GM23248 (cell line): Measurements from ENCODE around the gene CYCS. TPM values are rescaled to one million over a fixed set of nuclear protein-coding genes. Genes with fewer than 3 reads are reported as not detected.
A peak's percentile ranks its signal among the peaks of the same experiment; 100 is the strongest.

Source experiments
- DNase-seq: peaks from one replicate; pipeline ENCODE4 v3.0.0-alpha.2; 2015
- H2AFZ ChIP-seq: fragments of 200-600 bp; sonication (generic); 2 replicates; pipeline ENCODE4 v1.6.1; 2016; ENCODE audit warnings: antibody characterized with exemption
- H3F3A ChIP-seq: fragments of 200-600 bp; sonication (generic); 2 replicates; pipeline ENCODE4 v1.6.1; 2016; ENCODE audit warnings: mild to moderate bottlenecking, antibody characterized with exemption, mixed run types; ENCODE audit not compliant: insufficient read depth
- H3K27ac ChIP-seq: fragments of 200-600 bp; sonication (generic); 2 replicates; pipeline ENCODE4 v1.5.1; 2016; ENCODE audit warnings: mild to moderate bottlenecking
- H3K27me3 ChIP-seq: fragments of 200-600 bp; sonication (generic); replicated peaks from 2 replicates; pipeline ENCODE4 v1.6.1; 2016; ENCODE audit warnings: mild to moderate bottlenecking; ENCODE audit not compliant: insufficient read depth
- H3K36me3 ChIP-seq: fragments of 200-600 bp; sonication (generic); 2 replicates; pipeline ENCODE4 v1.6.1; 2016; ENCODE audit warnings: low read depth, mild to moderate bottlenecking
- H3K4me1 ChIP-seq: fragments of 200-600 bp; sonication (generic); 2 replicates; pipeline ENCODE4 v1.6.1; 2016; ENCODE audit warnings: mild to moderate bottlenecking; ENCODE audit not compliant: insufficient read depth
- H3K4me2 ChIP-seq: fragments of 200-600 bp; sonication (generic); one replicate; pipeline ENCODE4 v1.6.1; 2016; ENCODE audit warnings: mild to moderate bottlenecking; ENCODE audit not compliant: unreplicated experiment
- H3K4me3 ChIP-seq: fragments of 200-600 bp; sonication (generic); 2 replicates; pipeline ENCODE4 v1.5.1; 2016; ENCODE audit warnings: mild to moderate bottlenecking
- H3K79me2 ChIP-seq: fragments of 200-600 bp; sonication (generic); 2 replicates; pipeline ENCODE4 v1.6.1; 2016; ENCODE audit warnings: mild to moderate bottlenecking; ENCODE audit not compliant: insufficient read depth
- H3K9ac ChIP-seq: fragments of 200-600 bp; sonication (generic); 2 replicates; pipeline ENCODE4 v1.6.1; 2016; ENCODE audit warnings: mild to moderate bottlenecking
- H3K9me2 ChIP-seq: fragments of 200-600 bp; sonication (generic); 2 replicates; pipeline ENCODE4 v1.6.1; 2016; ENCODE audit warnings: mixed run types, mild to moderate bottlenecking, moderate library complexity; ENCODE audit not compliant: insufficient read depth
- H3K9me3 ChIP-seq: fragments of 200-600 bp; sonication (generic); one replicate; pipeline ENCODE4 v1.6.1; 2017; ENCODE audit warnings: low read depth
- H4K20me1 ChIP-seq: fragments of 200-600 bp; sonication (generic); 2 replicates; pipeline ENCODE4 v1.6.0; 2016; ENCODE audit not compliant: insufficient read depth
- EZH2 ChIP-seq: fragments of 200-600 bp; sonication (generic); IDR thresholded peaks from 2 replicates; pipeline ENCODE4 v1.6.1; 2018; ENCODE audit warnings: antibody characterized with exemption, mild to moderate bottlenecking; ENCODE audit not compliant: insufficient read depth, poor library complexity, severe bottlenecking
- EZH2phosphoT487 ChIP-seq: fragments of 200-600 bp; sonication (generic); IDR thresholded peaks from 2 replicates; pipeline ENCODE4 v1.6.1; 2018; ENCODE audit warnings: antibody characterized with exemption, moderate library complexity, mild to moderate bottlenecking, low read depth; ENCODE audit not compliant: insufficient read depth
- WGBS, 2 experiments: methylation state at CpG; one replicate each; pipeline ENCODE4 v1.1.6; 2015 to 2017; ENCODE audit warnings: low lambda C conversion rate in 2 of 2, low coverage in 1 of 2; ENCODE audit errors: missing lambda C conversion rate in 2 of 2; 5-methylcytosine and 5-hydroxymethylcytosine counted together
- in situ Hi-C: fragments of 300-500 bp; cut with MboI; formaldehyde crosslinking; loops from 2 replicates; pipeline ENCODE4 v1.15.0; 2020
- polyA plus RNA-seq: library from polyadenylated mRNA; unstranded; fragments of >200 nt; fragmentation: Nextera tagmentation; extraction: Ambion mirVana; gene quantifications from 2 replicates; pipeline ENCODE4 v1.2.1, GENCODE V29; 2016
- total RNA-seq: library from RNA; depleted of rRNA; stranded (reverse); fragments of >200 nt; shearing (Covaris generic); gene quantifications from 2 replicates; pipeline ENCODE4 v1.2.3, GENCODE V29; 2014

The CYCS gene
- total and polyA plus RNA-seq, 2 experiments from 2014 or later: 51.6 to 156 TPM

GRCh38 chr7:25095516-25096345, 29.3 kb downstream of the CYCS start:
- Histone ChIP-seq H4K20me1 (no peaks in the 10 kb centered on the region), H3K27ac (no peak overlapping the region), H3K36me3 (no peaks in the 10 kb centered on the region), H3K4me3 (no peak overlapping the region), H3K9me3 (no peaks in the 10 kb centered on the region), H3K27me3 (no peaks in the 10 kb centered on the region), H3K4me2 (no peak overlapping the region), H3K79me2 (no peaks in the 10 kb centered on the region), H3K9me2 (no peaks in the 10 kb centered on the region), H3K9ac (no peak overlapping the region), H3K4me1 (no peaks in the 10 kb centered on the region), H2AFZ (no peak overlapping the region), H3F3A (no peaks in the 10 kb centered on the region)
- in situ Hi-C loops: no loop called here
- TF ChIP-seq EZH2 (no peak), EZH2phosphoT487 (no peak)
- WGBS, 2 experiments: 78 to 80% methylated on average over 5 of the region's 5 CpGs
- DNase-seq: no peak

GRCh38 chr7:25093268-25093826, 31.7 kb downstream of the CYCS start:
- Histone ChIP-seq H3K4me2 (no peak overlapping the region), H4K20me1 (no peaks in the 10 kb centered on the region), H3K9me2 (no peaks in the 10 kb centered on the region), H3F3A (no peaks in the 10 kb centered on the region), H3K4me3 (no peak overlapping the region), H3K9me3 (no peaks in the 10 kb centered on the region), H2AFZ (no peak overlapping the region), H3K9ac (no peak overlapping the region), H3K79me2 (no peaks in the 10 kb centered on the region), H3K4me1 (no peaks in the 10 kb centered on the region), H3K36me3 (no peaks in the 10 kb centered on the region), H3K27ac (no peak overlapping the region), H3K27me3 (no peaks in the 10 kb centered on the region)
- no peak for TF ChIP-seq EZH2phosphoT487
- in situ Hi-C loops: loop anchor here (5.0 kb wide), 1 partner anchor 276 kb away; no protein-coding TSS in a partner anchor
- peak; percentile 85 for DNase-seq
- WGBS, 2 experiments: 69 to 71% methylated on average over 6 of the region's 6 CpGs

GRCh38 chr7:25091779-25092178, 33.3 kb downstream of the CYCS start:
- Histone ChIP-seq H3K27ac (no peak overlapping the region), H3K4me1 (no peaks in the 10 kb centered on the region), H3F3A (no peaks in the 10 kb centered on the region), H3K9me3 (no peaks in the 10 kb centered on the region), H3K9ac (no peak overlapping the region), H3K4me3 (no peak overlapping the region), H3K9me2 (no peaks in the 10 kb centered on the region), H3K79me2 (no peaks in the 10 kb centered on the region), H2AFZ (no peak overlapping the region), H4K20me1 (no peaks in the 10 kb centered on the region), H3K36me3 (no peaks in the 10 kb centered on the region), H3K4me2 (no peak overlapping the region), H3K27me3 (no peaks in the 10 kb centered on the region)
- no peak for DNase-seq
- WGBS, 2 experiments: 60 to 64% methylated on average over 4 of the region's 4 CpGs
- TF ChIP-seq EZH2phosphoT487 (no peak), EZH2 (no peak)
- in situ Hi-C loops: loop anchor here (5.0 kb wide), 1 partner anchor 274 kb away; no protein-coding TSS in a partner anchor

GRCh38 chr7:25091176-25091575, 33.9 kb downstream of the CYCS start:
- Histone ChIP-seq H3K9me3 (no peaks in the 10 kb centered on the region), H3K9ac (no peak overlapping the region), H3K27me3 (no peaks in the 10 kb centered on the region), H3F3A (no peaks in the 10 kb centered on the region), H3K9me2 (no peaks in the 10 kb centered on the region), H3K79me2 (no peaks in the 10 kb centered on the region), H3K4me2 (no peak overlapping the region), H2AFZ (no peak overlapping the region), H4K20me1 (no peaks in the 10 kb centered on the region), H3K4me1 (no peaks in the 10 kb centered on the region), H3K27ac (no peak overlapping the region), H3K4me3 (no peak overlapping the region), H3K36me3 (no peaks in the 10 kb centered on the region)
- WGBS, 2 experiments: 12 to 15% methylated on average over 1 of the region's 1 CpG
- no peak for DNase-seq
- TF ChIP-seq EZH2phosphoT487 (no peak), EZH2 (no peak)
- in situ Hi-C loops: loop anchor here (5.0 kb wide), 1 partner anchor 274 kb away; no protein-coding TSS in a partner anchor
